IPS-NIHi7 (cell line): ENCODE data around the gene DCHS1.

Experiments used
- DNase-seq: peaks from one replicate; pipeline ENCODE4 v3.0.0; 2012; ENCODE audit warnings: mixed read lengths; ENCODE audit errors: extremely low spot score

The DCHS1 gene

GRCh38 chr11:6670202-6670830 lies 14.7 kb upstream of the DCHS1 start:
- no peak for DNase-seq

- peak; percentile 38 for DNase-seq
These were observed 12.2 kb upstream of the DCHS1 start for GRCh38 chr11:6667733-6668374.

GRCh38 chr11:6666302-6667183 lies 10.9 kb upstream of the DCHS1 start:
- no peak for DNase-seq

- DNase-seq = no peak
These were observed 8.9 kb upstream of the DCHS1 start for GRCh38 chr11:6664551-6664950.

- no peak for DNase-seq
These were observed 8.3 kb upstream of the DCHS1 start for GRCh38 chr11:6663794-6664469.

GRCh38 chr11:6660712-6661111 lies 5.1 kb upstream of the DCHS1 start:
- no peak for DNase-seq

- DNase-seq = no peak
These were observed 3.0 kb upstream of the DCHS1 start for GRCh38 chr11:6658647-6659046.

- no peak for DNase-seq
These were observed 1.7 kb upstream of the DCHS1 start for GRCh38 chr11:6657346-6657745.

- no peak for DNase-seq
These were observed 1.3 kb upstream of the DCHS1 start for GRCh38 chr11:6656936-6657335.

- no peak for DNase-seq
These were observed 941 bp upstream of the DCHS1 start for GRCh38 chr11:6656584-6656915.

GRCh38 chr11:6655020-6655789 lies 404 bp downstream of the DCHS1 start:
- DNase-seq = peak; percentile 33

- no peak for DNase-seq
These were observed 1.2 kb downstream of the DCHS1 start for GRCh38 chr11:6654281-6655019.

GRCh38 chr11:6653656-6654055 lies 2.0 kb downstream of the DCHS1 start:
- no peak for DNase-seq

GRCh38 chr11:6653097-6653496 lies 2.5 kb downstream of the DCHS1 start:
- no peak for DNase-seq

GRCh38 chr11:6652182-6652581 lies 3.4 kb downstream of the DCHS1 start:
- DNase-seq = no peak

- no peak for DNase-seq
These were observed 4.6 kb downstream of the DCHS1 start for GRCh38 chr11:6650980-6651379.

GRCh38 chr11:6650104-6650503 lies 5.5 kb downstream of the DCHS1 start:
- no peak for DNase-seq

GRCh38 chr11:6648501-6648900 lies 7.1 kb downstream of the DCHS1 start:
- no peak for DNase-seq

GRCh38 chr11:6647836-6648235 lies 7.8 kb downstream of the DCHS1 start:
- DNase-seq = no peak

GRCh38 chr11:6646918-6647679 lies 8.5 kb downstream of the DCHS1 start:
- DNase-seq = peak; percentile 52
